H1 (cell line): ENCODE results near the gene LAMC1. TPM values are rescaled to one million over a fixed set of nuclear protein-coding genes. Genes with fewer than 3 reads are reported as not detected.

ENCODE experiments used
- CTCF ChIA-PET: fragments of 300-600 bp; sonication (Branson Sonifier 250); formaldehyde crosslinking; loops from one replicate; lab custom pipeline; 2021; ENCODE audit not compliant: partially characterized antibody; lab: Charles Lee
- POLR2A ChIA-PET: fragments of 300-600 bp; sonication (Branson Sonifier 250); formaldehyde crosslinking; loops from one replicate; lab custom pipeline; 2021; ENCODE audit warnings: inconsistent platforms; ENCODE audit not compliant: partially characterized antibody; lab: Charles Lee
- DNase-seq, 2 experiments: peaks; one replicate each; pipeline versions ENCODE4 v3.0.0 to v3.0.0-alpha.2; 2010 to 2022; ENCODE audit warnings: low spot score in 2 of 2, low read depth in 1 of 2, mixed read lengths in 1 of 2
- FAIRE-seq: peaks from 2 replicates; lab custom pipeline; 2011; peaks lifted over from hg19 to GRCh38; lab: Jason Lieb, UNC
- H2AFZ ChIP-seq: 2 replicates; pipeline ENCODE4 v1.8.1; 2012; ENCODE audit warnings: low read length, inconsistent platforms
- H2AK5ac ChIP-seq: 2 replicates; pipeline ENCODE4 v1.6.1; 2013; ENCODE audit warnings: low read depth, low read length
- H2BK120ac ChIP-seq: replicated peaks from 2 replicates; pipeline ENCODE3; 2013; ENCODE audit warnings: low read depth, low read length, inconsistent platforms
- H2BK12ac ChIP-seq: 2 replicates; pipeline ENCODE4 v1.6.1; 2013; ENCODE audit warnings: low read depth, low read length
- H2BK15ac ChIP-seq: 2 replicates; pipeline ENCODE4 v1.6.1; 2013; ENCODE audit warnings: low read length
- H2BK20ac ChIP-seq: 2 replicates; pipeline ENCODE4 v1.6.1; 2013; ENCODE audit warnings: low read length
- H2BK5ac ChIP-seq: 2 replicates; pipeline ENCODE4 v1.6.1; 2013; ENCODE audit warnings: low read depth, low read length
- H3K14ac ChIP-seq: 2 replicates; pipeline ENCODE4 v1.6.1; 2013; ENCODE audit warnings: inconsistent platforms; ENCODE audit not compliant: insufficient read length
- H3K18ac ChIP-seq: 2 replicates; pipeline ENCODE4 v1.6.1; 2013; ENCODE audit warnings: low read length; ENCODE audit errors: extremely low read depth
- H3K23ac ChIP-seq: 2 replicates; pipeline ENCODE4 v1.6.1; 2013; ENCODE audit warnings: inconsistent platforms; ENCODE audit not compliant: insufficient read length
- H3K23me2 ChIP-seq: 2 replicates; pipeline ENCODE4 v1.6.1; 2013; ENCODE audit warnings: low read depth, low read length
- H3K27ac ChIP-seq: 2 replicates; pipeline ENCODE4 v1.6.1; 2011; ENCODE audit warnings: low read depth, low read length, inconsistent platforms
- H3K27me3 ChIP-seq, 4 experiments: replicated peaks in 1 of 4; 1 replicate in 1 of 4; 2 replicates in 3 of 4; pipeline versions ENCODE4 v1.6.1 to v1.8.1; 2011 to 2013; ENCODE audit warnings: low read length in 3 of 4, mild to moderate bottlenecking in 3 of 4, inconsistent platforms in 2 of 4, mixed read lengths in 2 of 4, moderate library complexity in 1 of 4; ENCODE audit not compliant: control insufficient read depth in 3 of 4, insufficient read depth in 3 of 4; ENCODE audit errors: extremely low read depth in 1 of 4
- H3K36me3 ChIP-seq, 4 experiments: 2 replicates each; pipeline versions ENCODE4 v1.6.1 to v1.8.1; 2011 to 2013; ENCODE audit warnings: mild to moderate bottlenecking in 4 of 4, low read length in 3 of 4, moderate library complexity in 2 of 4, control low read depth in 1 of 4, inconsistent platforms in 1 of 4; ENCODE audit not compliant: insufficient read depth in 4 of 4, control insufficient read depth in 2 of 4
- H3K4ac ChIP-seq: replicated peaks from 2 replicates; pipeline ENCODE3; 2013; ENCODE audit warnings: low read length, low read depth, mixed read lengths, inconsistent platforms; ENCODE audit not compliant: insufficient read length
- H3K4me1 ChIP-seq, 4 experiments: replicated peaks in 1 of 4; 1 replicate in 1 of 4; 2 replicates in 3 of 4; pipeline versions ENCODE4 v1.6.1 to v1.8.1; 2011 to 2013; ENCODE audit warnings: low read length in 3 of 4, inconsistent platforms in 2 of 4, mixed read lengths in 1 of 4; ENCODE audit not compliant: insufficient read depth in 4 of 4, control insufficient read depth in 3 of 4
- H3K4me2 ChIP-seq, 2 experiments: 2 replicates each; pipeline versions ENCODE4 v1.6.1 to v1.8.1; 2011 to 2013; ENCODE audit warnings: low read depth in 2 of 2, low read length in 2 of 2, control low read depth in 1 of 2, inconsistent platforms in 1 of 2, mild to moderate bottlenecking in 1 of 2; ENCODE audit not compliant: insufficient read depth in 1 of 2
- H3K4me3 ChIP-seq, 4 experiments: fragments of 200-600, 300-600 bp in 1 of 4; sonication (generic), shearing (Covaris generic), sonication (Bioruptor Twin) in 1 of 4; 2 replicates each; pipeline versions ENCODE4 v1.5.1 to v1.8.1; 2011 to 2016; ENCODE audit warnings: low read length in 4 of 4, low read depth in 3 of 4, control low read depth in 2 of 4, inconsistent platforms in 2 of 4, mild to moderate bottlenecking in 2 of 4, mixed read lengths in 1 of 4, moderate library complexity in 1 of 4; ENCODE audit not compliant: insufficient read depth in 2 of 4; ENCODE audit errors: extremely low read depth in 1 of 4
- H3K56ac ChIP-seq: replicated peaks from 2 replicates; pipeline ENCODE3; 2013; ENCODE audit warnings: low read depth, mild to moderate bottlenecking, mixed read lengths, low read length, inconsistent platforms; ENCODE audit not compliant: insufficient read length
- H3K79me1 ChIP-seq: 2 replicates; pipeline ENCODE4 v1.6.1; 2013; ENCODE audit warnings: low read depth, low read length, control low read depth
- H3K79me2 ChIP-seq, 2 experiments: 2 replicates each; pipeline versions ENCODE4 v1.6.1 to v1.8.1; 2012 to 2013; ENCODE audit warnings: low read length in 2 of 2, mild to moderate bottlenecking in 2 of 2, inconsistent platforms in 1 of 2; ENCODE audit not compliant: insufficient read depth in 2 of 2, control insufficient read depth in 1 of 2
- H3K9ac ChIP-seq, 4 experiments: replicated peaks in 1 of 4; 1 replicate in 1 of 4; 2 replicates in 3 of 4; pipeline versions ENCODE4 v1.6.1 to v1.8.1; 2011 to 2013; ENCODE audit warnings: low read depth in 3 of 4, low read length in 3 of 4, control low read depth in 2 of 4, mild to moderate bottlenecking in 2 of 4, moderate library complexity in 2 of 4, inconsistent platforms in 1 of 4; ENCODE audit errors: extremely low read depth in 1 of 4
- H3K9me3 ChIP-seq, 2 experiments: 2 replicates each; pipeline versions ENCODE4 v1.6.1 to v1.8.1; 2012 to 2013; ENCODE audit warnings: mild to moderate bottlenecking in 2 of 2, moderate library complexity in 2 of 2, control low read depth in 1 of 2, inconsistent platforms in 1 of 2, low read depth in 1 of 2, low read length in 1 of 2, mixed read lengths in 1 of 2; ENCODE audit not compliant: insufficient read depth in 2 of 2
- H4K20me1 ChIP-seq, 2 experiments: replicated peaks in 1 of 2; 2 replicates each; pipeline versions ENCODE3 to v1.8.1; 2011 to 2013; ENCODE audit warnings: inconsistent platforms in 2 of 2, low read length in 2 of 2, mild to moderate bottlenecking in 1 of 2; ENCODE audit not compliant: insufficient read depth in 2 of 2, control insufficient read depth in 1 of 2
- H4K5ac ChIP-seq: 2 replicates; pipeline ENCODE4 v1.6.1; 2013; ENCODE audit warnings: low read length, low read depth, mixed read lengths, inconsistent platforms; ENCODE audit not compliant: insufficient read length
- H4K8ac ChIP-seq: 2 replicates; pipeline ENCODE4 v1.8.0; 2013; ENCODE audit warnings: mild to moderate bottlenecking, moderate library complexity, low read length, inconsistent platforms; ENCODE audit not compliant: insufficient read depth; ENCODE audit errors: extremely low read depth
- H4K91ac ChIP-seq: replicated peaks from 2 replicates; pipeline ENCODE3; 2013; ENCODE audit warnings: low read length, mixed read lengths, inconsistent platforms; ENCODE audit not compliant: insufficient read length
- ATF2 ChIP-seq: IDR thresholded peaks from 2 replicates; pipeline ENCODE4 v1.6.1; 2012; ENCODE audit warnings: low read length, inconsistent platforms
- CREB1 ChIP-seq: IDR thresholded peaks from 2 replicates; pipeline ENCODE4 v1.6.1; 2012; ENCODE audit warnings: inconsistent platforms
- FOSL1 ChIP-seq: IDR thresholded peaks from 2 replicates; pipeline ENCODE4 v1.6.1; 2011; ENCODE audit warnings: mild to moderate bottlenecking, low read depth, low read length, moderate library complexity; ENCODE audit not compliant: insufficient read depth
- GABPA ChIP-seq: IDR thresholded peaks from 2 replicates; pipeline ENCODE4 v1.6.1; 2011; ENCODE audit warnings: mild to moderate bottlenecking, low read length, moderate library complexity, borderline replicate concordance; ENCODE audit not compliant: insufficient read depth
- HDAC6 ChIP-seq: IDR thresholded peaks from one replicate; pipeline ENCODE4 v1.7.1; 2012; ENCODE audit warnings: low read depth, mild to moderate bottlenecking, inconsistent platforms, low read length, moderate library complexity
- KDM1A ChIP-seq: fragments of 200-600, 300-600 bp; sonication (generic); IDR thresholded peaks from 2 replicates; pipeline ENCODE4 v1.7.1; 2016; ENCODE audit warnings: mild to moderate bottlenecking, low read length, borderline replicate concordance
- KDM4A ChIP-seq: IDR thresholded peaks from one replicate; pipeline ENCODE4 v1.7.1; 2012; ENCODE audit warnings: low read depth, mild to moderate bottlenecking, moderate library complexity, low read length, inconsistent platforms; ENCODE audit not compliant: severe bottlenecking
- RFX5 ChIP-seq: IDR thresholded peaks from 2 replicates; pipeline ENCODE4 v1.6.1; 2011; ENCODE audit warnings: low read depth, low read length, improper control_type of control experiment, borderline replicate concordance
- SIN3A ChIP-seq, 2 experiments: IDR thresholded peaks in 1 of 2; conservative IDR thresholded peaks in 1 of 2; 2 replicates each; pipeline ENCODE4 v1.6.1; 2011 to 2012; ENCODE audit warnings: low read length in 2 of 2, improper control_type of control experiment in 1 of 2, low read depth in 1 of 2, mild to moderate bottlenecking in 1 of 2
- SIRT6 ChIP-seq: IDR thresholded peaks from one replicate; pipeline ENCODE4 v1.7.1; 2012; ENCODE audit warnings: low read length, inconsistent platforms
- SP1 ChIP-seq: IDR thresholded peaks from 2 replicates; pipeline ENCODE4 v1.6.1; 2011; ENCODE audit warnings: low read depth, low read length
- SP2 ChIP-seq: IDR thresholded peaks from 2 replicates; pipeline ENCODE4 v1.6.1; 2012; ENCODE audit warnings: mild to moderate bottlenecking, low read length, inconsistent platforms
- SP4 ChIP-seq: IDR thresholded peaks from 2 replicates; pipeline ENCODE4 v1.6.1; 2012; ENCODE audit warnings: low read length, inconsistent platforms
- TBP ChIP-seq: IDR thresholded peaks from 2 replicates; pipeline ENCODE4 v1.6.1; 2011; ENCODE audit warnings: low read depth, low read length, improper control_type of control experiment
- WGBS, 2 experiments: shearing (Covaris generic) in 1 of 2; methylation state at CpG; one replicate each; pipeline versions ENCODE4 v1.1.6 to v1.1.7; 2013 to 2015; ENCODE audit warnings: low lambda C conversion rate in 2 of 2, mixed read lengths in 2 of 2, inconsistent platforms in 1 of 2, low coverage in 1 of 2, missing lambda C conversion rate in 1 of 2; ENCODE audit not compliant: insufficient replicate concordance in 2 of 2, insufficient coverage in 1 of 2, insufficient read length in 1 of 2; ENCODE audit errors: extremely low coverage in 1 of 2, missing lambda C conversion rate in 1 of 2; 5-methylcytosine and 5-hydroxymethylcytosine counted together
- polyA plus RNA-seq, 7 experiments: library from polyadenylated mRNA; depleted of rRNA in 3 of 7; stranded (reverse) in 5 of 7; unstranded in 2 of 7; fragments of >200 nt in 5 of 7; fragments of 200-250 nt in 2 of 7; gene quantifications; 1 replicate in 5 of 7; 2 replicates in 1 of 7; 4 replicates in 1 of 7; pipeline versions ENCODE4 v1.2.1 to v1.2.3, GENCODE V29; 2011 to 2013; ENCODE audit warnings: missing spikeins in 2 of 7, mixed read lengths in 2 of 7
- total RNA-seq: library from RNA; stranded (reverse); fragmentation: NEBNext Ultra II Directional; extraction: Animal tissue kit (Norgen Biotek cat#: 25700); gene quantifications from 2 replicates; pipeline ENCODE4 v1.2.1, GENCODE V29; 2021

The LAMC1 gene
- total and polyA plus RNA-seq, 2 of the 8 experiments (the other 6 are each of a cell fraction or from before 2014, with no cell fraction given): 47.6 to 90.3 TPM

DNA sequence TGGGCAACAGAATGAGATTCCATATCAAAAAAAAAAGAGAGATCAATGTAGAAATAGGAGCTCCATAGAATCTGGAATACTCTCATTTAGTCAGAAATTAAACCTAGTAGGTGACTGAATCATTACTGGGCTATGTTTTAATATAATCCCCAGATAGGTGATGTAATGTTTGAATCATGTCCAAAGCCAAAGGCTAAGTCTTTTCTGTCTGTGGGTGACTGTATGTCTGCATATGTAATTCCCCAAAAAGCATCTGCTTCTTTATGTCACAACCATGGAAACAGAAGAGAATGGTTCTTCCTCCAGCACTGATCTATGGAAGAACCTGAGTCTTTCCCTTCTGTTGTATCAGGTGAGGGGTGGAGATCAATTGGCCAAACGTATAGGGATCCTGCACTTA is 168.6 kb downstream of the LAMC1 start:
- Histone ChIP-seq H2BK20ac (no peak overlapping the region), H3K79me1 (no peaks in the 10 kb centered on the region), H3K79me2 (no peaks in the 10 kb centered on the region), H3K23ac (no peak overlapping the region), H3K14ac (no peak overlapping the region), H2AK5ac (no peak overlapping the region), H4K8ac (no peak overlapping the region), H3K9ac (no peak overlapping the region), H3K4me3 (no peak overlapping the region), H3K4me1 (peaks cover 5 to 12% (median 9%) of the 10 kb centered on the region in 4 experiments), H3K9me3 (no peaks in the 10 kb centered on the region), H4K91ac (no peak overlapping the region), H2BK15ac (no peak overlapping the region), H4K20me1 (no peaks in the 10 kb centered on the region), H2BK12ac (no peak overlapping the region), H3K4ac (no peak overlapping the region), H3K23me2 (no peaks in the 10 kb centered on the region), H3K4me2 (no peak overlapping the region), H3K18ac (no peak overlapping the region), H2AFZ (no peak overlapping the region), H3K27ac (no peak overlapping the region), H3K56ac (no peak overlapping the region), H3K36me3 (no peaks in the 10 kb centered on the region), H2BK5ac (no peak overlapping the region), H2BK120ac (no peak overlapping the region), H3K27me3 (no peaks in the 10 kb centered on the region), H4K5ac (no peak overlapping the region)
- no peak for FAIRE-seq
- POLR2A ChIA-PET: interaction anchor here (1.6 kb wide), 1 partner anchor 43 kb away, joined by 5 read pairs; no protein-coding TSS in a partner anchor
- 75% methylated on average over 1 of the region's 1 CpG; no CpG with 5 or more reads in 1 of the 2 experiments for WGBS, 2 experiments
- no peak for DNase-seq
- CTCF ChIA-PET: interaction anchor here (0.6 to 1.3 kb wide), 3 partner anchors 38 to 217 kb away, joined by 3 read pairs; no protein-coding TSS in a partner anchor
- TF ChIP-seq HDAC6: no peak
- no peak for TF ChIP-seq SP4
- no peak for TF ChIP-seq TBP
- no peak for TF ChIP-seq SIN3A (conservative IDR thresholded peaks at IDR 0.05 in 1 of 2, IDR thresholded peaks at IDR 0.05 in 1 of 2; ENCODE audit: low read depth in 1 of 2, low read length in 2 of 2)
- TF ChIP-seq RFX5: no peak
- TF ChIP-seq ATF2: no peak
- TF ChIP-seq KDM1A: no peak
- TF ChIP-seq SIRT6: no peak
- no peak for TF ChIP-seq GABPA
- no peak for TF ChIP-seq CREB1
- TF ChIP-seq KDM4A: no peak
- TF ChIP-seq SP1: no peak
- no peak for TF ChIP-seq SP2
- no peak for TF ChIP-seq FOSL1
